ENCODE results near the gene MED14. TPM values are rescaled to one million over a fixed set of nuclear protein-coding genes. Genes with fewer than 3 reads are reported as not detected.
A peak's percentile ranks its signal among the peaks of the same experiment; 100 is the strongest.
"Not testable (repeated sequence)": the region's sequence is repeated elsewhere in the genome, so short reads cannot be mapped to it uniquely, and the experiment has no call there.

MED14 gene
- total and polyA plus RNA-seq, 2 of the 13 experiments (the other 11 are each of a cell fraction or from before 2014, with no cell fraction given): 10.2 to 16.3 TPM

DNA sequence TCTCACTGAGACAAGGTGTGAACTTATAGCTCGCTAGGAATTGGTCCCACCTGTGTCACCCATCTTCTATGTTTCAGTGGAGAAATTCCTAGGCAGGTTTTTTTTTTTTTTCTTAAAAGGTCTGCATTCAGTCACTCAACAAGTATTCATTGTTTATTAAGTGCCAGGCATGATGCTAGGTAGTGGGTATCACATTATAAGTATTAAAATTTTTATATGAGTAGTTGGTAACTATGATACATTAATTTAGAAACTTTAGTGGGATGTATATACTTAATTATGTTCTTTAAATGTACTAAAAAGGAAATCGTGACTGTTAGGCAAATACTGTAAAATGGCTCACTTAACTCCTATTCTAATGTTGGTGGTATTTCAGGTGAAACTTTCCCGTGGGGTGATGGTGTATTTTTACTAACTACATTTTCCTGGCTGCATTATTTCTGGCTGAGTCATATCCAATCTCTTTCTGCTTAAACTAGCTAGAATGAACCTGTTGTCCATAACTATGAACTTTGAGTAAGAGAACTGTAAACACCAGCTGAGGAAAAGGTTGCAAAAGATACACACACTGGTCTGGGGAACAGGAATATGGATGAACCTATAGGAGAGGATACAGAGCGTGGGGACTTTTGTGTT lies 49.3 kb upstream of the MED14 start (continued):
- peak; percentile 42; the same call in 1 of the 2 replicates for TF ChIP-seq FOXK1 (CRISPR knock-in tag; IDR thresholded peaks at IDR 0.05; ENCODE audit: borderline replicate concordance, low read depth)

DNA sequence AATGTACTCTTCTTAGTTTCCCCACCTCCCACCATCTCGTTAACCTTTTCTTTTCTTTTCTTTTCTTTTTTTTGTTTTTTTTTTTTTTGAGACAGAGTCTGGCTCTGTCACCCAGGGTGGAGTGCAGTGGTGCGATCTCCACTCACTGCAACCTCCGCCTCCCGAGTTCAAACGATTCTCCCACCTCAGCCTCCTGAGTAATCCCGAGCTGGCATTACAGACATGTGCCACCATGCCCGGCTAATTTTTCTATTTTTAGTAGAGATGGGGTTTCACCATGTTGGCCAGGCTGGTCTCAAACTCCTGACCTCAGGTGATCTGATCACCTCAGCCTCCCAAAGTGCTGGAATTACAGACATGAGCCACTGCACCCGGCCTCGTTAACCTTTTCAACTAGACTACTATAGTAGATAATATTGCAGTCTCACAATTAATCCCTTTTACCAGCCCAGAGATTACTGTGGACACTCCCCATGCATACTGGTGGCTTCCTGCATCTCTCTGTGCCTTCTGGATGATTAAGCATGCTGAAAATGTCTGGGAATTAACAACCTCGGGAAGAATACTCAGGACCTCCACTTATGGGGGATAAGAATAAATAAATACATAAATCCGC lies 47.4 kb upstream of the MED14 start:
- H2AFZ ChIP-seq (ENCODE audit: low read length); POLR2A ChIA-PET; intact Hi-C loops (cut with micrococcal nuclease; ENCODE audit: unreplicated experiment); H3K9me3 ChIP-seq (ENCODE audit: low read length); DNase-seq (ENCODE audit: low spot score); ATAC-seq; BruUV-seq (replicated peaks); CTCF ChIA-PET (ENCODE audit: low intra/inter-chr PET ratio, low total read pairs); H3K4me2 ChIP-seq (ENCODE audit: low read depth, low read length); H3K27me3 ChIP-seq (ENCODE audit: control insufficient read depth in 1 of 2, insufficient read depth in 2 of 2, low read length in 2 of 2); FAIRE-seq; H4K20me1 ChIP-seq (ENCODE audit: insufficient read depth, low read length); H3K27ac ChIP-seq (ENCODE audit: extremely low read length, insufficient read depth, low read length); H3K36me3 ChIP-seq (replicated peaks in 1 of 2; ENCODE audit: control insufficient read depth in 1 of 2, insufficient read depth in 2 of 2, low read length in 2 of 2); H3K9ac ChIP-seq (ENCODE audit: insufficient read depth, low read depth, low read length); in situ Hi-C loops (cut with HindIII; ENCODE audit: extremely low pct_ligation_motif_present, low pct_unique_long_range_greater_than_20kb); H3K79me2 ChIP-seq (ENCODE audit: insufficient read depth, low read length); H3K4me3 ChIP-seq (replicated peaks in 1 of 3; ENCODE audit: insufficient read depth in 1 of 3, low read depth in 2 of 3, low read length in 3 of 3): not testable (repeated sequence)
- H3K4me1 ChIP-seq (ENCODE audit: insufficient read depth, low read length): peaks cover 20% of the 10 kb centered on the region
- 75% methylated on average over 11 of the region's 11 CpGs for WGBS (ENCODE audit: low lambda C conversion rate)

DNA sequence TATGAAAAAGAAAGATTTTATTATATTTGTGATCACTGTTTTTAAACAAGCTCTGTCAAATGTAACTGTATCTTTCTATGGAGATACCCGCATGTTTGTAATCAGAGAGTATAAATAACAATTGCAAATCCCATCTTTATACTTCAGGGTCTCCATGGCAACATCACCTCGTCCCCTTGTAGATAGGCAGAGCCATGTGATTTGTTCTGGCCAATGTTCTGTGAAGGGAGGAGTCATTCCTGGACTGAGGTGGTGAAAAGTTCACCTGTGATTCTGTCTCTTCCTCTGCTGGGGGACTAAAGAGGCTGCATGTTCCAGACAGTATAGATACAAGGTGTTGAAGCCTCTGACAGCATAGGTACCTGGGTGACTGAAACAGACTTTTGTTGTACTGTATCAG lies 45.6 kb upstream of the MED14 start:
- POLR2A ChIA-PET: no interaction called here
- in situ Hi-C loops (cut with HindIII; ENCODE audit: extremely low pct_ligation_motif_present, low pct_unique_long_range_greater_than_20kb): no loop called here
- BruUV-seq (replicated peaks): no TSS peak
- Histone ChIP-seq H3K4me1 (ENCODE audit: insufficient read depth, low read length) (peaks cover 20% of the 10 kb centered on the region), H3K36me3 (replicated peaks in 1 of 2; ENCODE audit: control insufficient read depth in 1 of 2, insufficient read depth in 2 of 2, low read length in 2 of 2) (no peaks in the 10 kb centered on the region), H2AFZ (ENCODE audit: low read length) (no peak overlapping the region), H3K27ac (ENCODE audit: extremely low read length, insufficient read depth, low read length) (no peak overlapping the region), H3K27me3 (ENCODE audit: control insufficient read depth in 1 of 2, insufficient read depth in 2 of 2, low read length in 2 of 2) (no peaks in the 10 kb centered on the region), H3K4me3 (replicated peaks in 1 of 3; ENCODE audit: insufficient read depth in 1 of 3, low read depth in 2 of 3, low read length in 3 of 3) (no peak overlapping the region), H3K9me3 (ENCODE audit: low read length) (no peaks in the 10 kb centered on the region), H3K4me2 (ENCODE audit: low read depth, low read length) (no peak overlapping the region), H3K9ac (ENCODE audit: insufficient read depth, low read depth, low read length) (no peak overlapping the region), H3K79me2 (ENCODE audit: insufficient read depth, low read length) (no peaks in the 10 kb centered on the region), H4K20me1 (ENCODE audit: insufficient read depth, low read length) (no peaks in the 10 kb centered on the region)
- CTCF ChIA-PET (ENCODE audit: low intra/inter-chr PET ratio, low total read pairs): no interaction called here
- FAIRE-seq: no peak
- 100% methylated on average over 1 of the region's 2 CpGs for WGBS (ENCODE audit: low lambda C conversion rate)
- no peak for ATAC-seq
- no peak for DNase-seq (ENCODE audit: low spot score)
- TF ChIP-seq ZBTB25 (CRISPR knock-in tag; IDR thresholded peaks at IDR 0.05): no peak
- no peak for TF ChIP-seq ZBED4 (CRISPR knock-in tag; IDR thresholded peaks at IDR 0.05; ENCODE audit: borderline replicate concordance)
- no peak for TF ChIP-seq PLRG1 (conservative IDR thresholded peaks at IDR 0.05)
- TF ChIP-seq BRD4 (CRISPR knock-in tag; IDR thresholded peaks at IDR 0.05): no peak
- intact Hi-C loops (cut with micrococcal nuclease; ENCODE audit: unreplicated experiment): no loop called here

Measured in HepG2 (cell line).